D721Med (cell line): ENCODE data around the gene PDHX.
"Not testable (repeated sequence)": the region's sequence is repeated elsewhere in the genome, so short reads cannot be mapped to it uniquely, and the experiment has no call there.

Experiments used
- DNase-seq: peaks from one replicate; pipeline ENCODE4 v3.0.0; 2011; ENCODE audit warnings: low spot score; ENCODE audit not compliant: insufficient read length
- FAIRE-seq: peaks from 2 replicates; lab custom pipeline; 2011; peaks lifted over from hg19 to GRCh38; lab: Jason Lieb, UNC
- TF ChIP-seq, protein P1 (sequence below): IDR thresholded peaks from 2 replicates; pipeline ENCODE4 v1.5.1; 2012; ENCODE audit warnings: mild to moderate bottlenecking, control low read depth; ENCODE audit not compliant: insufficient read depth; ENCODE audit errors: missing control alignments

Gene PDHX

DNA sequence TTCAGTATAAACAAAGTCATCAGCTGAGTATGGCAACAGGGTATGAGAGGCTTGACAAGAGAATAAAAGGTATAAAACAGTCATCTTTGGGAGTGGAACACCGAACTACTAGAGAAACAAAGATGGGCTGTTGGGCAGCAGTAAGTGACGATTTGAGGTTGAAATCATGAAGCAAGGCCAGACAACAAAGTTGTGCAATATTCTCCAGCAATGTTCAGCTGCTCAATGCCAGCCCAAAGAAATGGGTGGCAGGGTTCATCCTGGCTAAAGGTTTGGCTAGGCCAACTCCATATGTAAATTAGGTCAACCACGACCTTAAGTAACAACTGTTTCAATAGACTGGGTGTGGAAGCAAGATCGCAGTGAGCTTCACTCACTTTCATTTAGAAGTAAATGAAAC, 6.5 kb upstream of the PDHX start:
- TF ChIP-seq, protein P1, sequence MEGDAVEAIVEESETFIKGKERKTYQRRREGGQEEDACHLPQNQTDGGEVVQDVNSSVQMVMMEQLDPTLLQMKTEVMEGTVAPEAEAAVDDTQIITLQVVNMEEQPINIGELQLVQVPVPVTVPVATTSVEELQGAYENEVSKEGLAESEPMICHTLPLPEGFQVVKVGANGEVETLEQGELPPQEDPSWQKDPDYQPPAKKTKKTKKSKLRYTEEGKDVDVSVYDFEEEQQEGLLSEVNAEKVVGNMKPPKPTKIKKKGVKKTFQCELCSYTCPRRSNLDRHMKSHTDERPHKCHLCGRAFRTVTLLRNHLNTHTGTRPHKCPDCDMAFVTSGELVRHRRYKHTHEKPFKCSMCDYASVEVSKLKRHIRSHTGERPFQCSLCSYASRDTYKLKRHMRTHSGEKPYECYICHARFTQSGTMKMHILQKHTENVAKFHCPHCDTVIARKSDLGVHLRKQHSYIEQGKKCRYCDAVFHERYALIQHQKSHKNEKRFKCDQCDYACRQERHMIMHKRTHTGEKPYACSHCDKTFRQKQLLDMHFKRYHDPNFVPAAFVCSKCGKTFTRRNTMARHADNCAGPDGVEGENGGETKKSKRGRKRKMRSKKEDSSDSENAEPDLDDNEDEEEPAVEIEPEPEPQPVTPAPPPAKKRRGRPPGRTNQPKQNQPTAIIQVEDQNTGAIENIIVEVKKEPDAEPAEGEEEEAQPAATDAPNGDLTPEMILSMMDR = no peak
- FAIRE-seq (no peak), DNase-seq (no peak)

DNA sequence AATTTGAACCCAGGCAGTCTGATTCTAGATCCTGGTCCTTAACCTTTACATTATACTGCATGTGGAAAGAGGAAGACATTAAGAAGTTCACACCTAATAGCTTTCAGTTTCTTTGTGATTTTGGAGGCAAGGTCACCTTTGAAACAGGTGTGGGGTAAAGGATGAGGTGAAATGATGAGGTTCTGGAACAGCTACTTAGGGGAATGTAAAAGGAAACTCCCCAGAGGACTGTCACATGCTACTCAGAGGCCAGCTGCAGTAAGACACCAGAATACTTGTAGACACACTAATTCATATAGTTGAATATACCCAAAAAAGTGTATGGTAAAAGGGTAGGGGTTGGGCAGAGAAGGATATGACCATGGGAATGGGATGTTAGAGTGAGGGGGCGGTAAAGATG, 5.6 kb upstream of the PDHX start:
- TF ChIP-seq, protein P1 = no peak
- no peak for DNase-seq
- no peak for FAIRE-seq

DNA sequence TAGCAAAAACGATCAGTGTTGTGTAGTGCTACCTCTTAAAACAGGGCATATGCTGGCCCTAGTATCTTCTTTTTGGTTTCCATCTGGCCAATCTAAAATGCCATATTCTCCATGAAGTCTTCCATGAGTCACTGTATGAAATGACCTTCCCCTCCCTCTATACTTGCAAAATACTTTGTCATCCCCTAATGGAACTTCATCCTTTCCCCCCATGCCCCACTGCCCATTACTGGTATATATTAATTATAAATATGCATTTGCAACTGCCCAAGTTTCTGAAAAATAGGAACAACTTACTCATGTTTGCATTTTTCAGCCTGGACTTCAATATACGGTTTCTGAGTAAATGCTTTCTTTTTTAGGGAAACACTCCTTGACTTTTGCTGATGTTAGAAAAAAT, 4.7 kb upstream of the PDHX start:
- FAIRE-seq = no peak
- TF ChIP-seq, protein P1 = no peak
- DNase-seq = no peak

DNA sequence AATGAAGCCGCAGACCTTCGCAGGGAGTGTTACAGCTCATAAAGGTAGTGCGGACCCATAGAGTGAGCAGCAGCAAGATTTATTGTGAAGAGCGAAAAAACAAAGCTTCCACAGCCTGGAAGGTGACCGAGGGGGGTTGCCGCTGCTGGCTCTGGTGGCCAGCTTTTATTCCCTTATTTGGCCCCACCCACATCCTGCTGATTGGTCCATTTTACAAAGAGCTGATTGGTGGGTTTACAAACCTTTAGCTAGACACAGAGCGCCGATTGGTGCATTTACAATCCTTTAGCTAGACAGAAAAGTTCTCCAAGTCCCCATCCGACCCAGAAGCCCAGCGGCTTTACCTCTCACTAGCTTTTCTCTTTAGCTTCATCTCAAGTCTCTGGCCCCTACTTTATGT, 2.9 kb upstream of the PDHX start:
- FAIRE-seq, DNase-seq: not testable (repeated sequence)

DNA sequence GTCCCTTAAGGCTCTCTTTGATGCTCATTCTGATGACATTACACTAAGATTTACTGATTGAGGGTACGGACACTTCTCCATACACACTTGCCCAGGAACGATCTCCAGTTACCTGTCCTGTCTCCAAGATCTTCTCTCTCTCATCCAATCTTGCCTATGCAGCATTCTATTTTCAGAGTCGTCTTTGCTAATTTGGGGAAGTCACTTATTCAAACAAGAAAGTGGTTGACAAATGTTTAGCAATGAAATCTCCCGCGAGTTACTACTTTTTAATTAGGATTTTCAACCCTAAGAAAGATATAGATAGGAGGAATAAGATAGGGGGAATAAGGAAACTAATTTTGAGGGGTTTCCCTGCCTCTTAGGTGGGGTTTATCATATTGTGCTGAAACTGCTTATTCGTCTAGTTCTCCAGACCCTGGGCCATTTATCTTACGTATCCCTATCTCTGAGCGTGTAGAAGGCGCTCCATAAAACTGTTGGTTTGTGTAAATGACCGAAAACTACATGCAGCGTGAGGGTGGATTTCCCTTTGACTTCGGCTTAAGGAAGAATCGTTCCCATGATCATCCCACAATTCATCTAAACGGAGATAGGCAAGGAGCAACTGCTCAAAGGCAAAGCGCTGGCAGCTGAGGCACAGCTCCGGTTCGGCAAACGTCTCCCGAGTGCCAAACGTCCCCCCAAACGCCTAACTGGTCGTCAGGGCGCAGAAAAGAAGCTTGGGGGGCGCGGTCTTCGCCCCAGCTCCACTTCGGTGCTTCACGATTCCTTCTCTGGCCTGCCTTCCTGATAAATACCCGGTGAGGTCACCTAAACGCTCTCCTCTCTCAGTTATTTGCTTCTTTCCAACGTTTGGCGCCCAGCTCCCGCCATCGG, 1.0 kb upstream of the PDHX start:
- DNase-seq = no peak

DNA sequence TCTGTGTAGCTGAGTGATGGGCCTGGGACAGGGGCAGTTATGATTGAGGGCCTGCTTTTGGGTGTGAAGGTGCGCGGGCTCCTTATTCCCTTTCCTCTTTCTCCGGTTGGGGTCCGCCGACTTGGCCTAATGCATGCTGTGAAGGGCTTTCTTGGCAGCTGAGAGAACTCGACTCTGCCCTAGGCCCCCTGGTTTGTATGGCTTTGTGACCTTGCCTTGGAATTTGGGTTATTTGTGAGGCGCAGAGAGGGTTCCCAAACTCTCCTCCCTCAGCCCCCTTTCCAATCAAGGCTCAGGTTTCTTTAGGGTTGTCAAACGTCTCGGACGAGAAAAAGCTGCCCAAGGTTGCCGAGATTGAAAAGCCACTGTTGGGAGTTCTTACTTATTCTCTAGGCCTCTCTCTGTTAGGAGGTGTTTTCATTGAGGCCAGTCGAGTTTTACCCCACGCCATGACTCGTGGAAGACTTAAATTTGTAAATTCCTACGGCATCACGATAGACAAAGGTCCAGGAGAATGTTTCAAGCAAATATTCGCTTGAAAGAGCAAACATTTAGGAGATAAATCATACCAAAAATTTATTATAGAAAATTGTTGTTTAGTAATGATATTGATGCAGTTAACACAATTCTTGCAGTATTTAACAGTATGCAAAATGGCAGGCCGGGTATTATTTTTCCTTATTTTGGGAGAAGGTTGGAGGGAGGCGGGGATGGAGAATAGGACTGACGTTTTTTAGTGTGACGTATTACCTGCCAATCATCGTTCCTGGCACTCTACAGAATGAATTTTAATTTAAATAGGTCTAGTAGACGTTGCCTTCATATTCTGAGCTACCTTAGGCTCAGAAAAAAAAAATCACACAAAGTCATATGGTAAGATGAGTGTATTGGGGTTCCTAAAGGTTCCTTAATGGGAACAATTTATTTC, 689 bp downstream of the PDHX start:
- no peak for DNase-seq
- no peak for FAIRE-seq
- TF ChIP-seq, protein P1 = no peak

More for the DNA sequence above, 1.0 kb upstream of the PDHX start:
- no peak for FAIRE-seq
- TF ChIP-seq, protein P1 = no peak

DNA sequence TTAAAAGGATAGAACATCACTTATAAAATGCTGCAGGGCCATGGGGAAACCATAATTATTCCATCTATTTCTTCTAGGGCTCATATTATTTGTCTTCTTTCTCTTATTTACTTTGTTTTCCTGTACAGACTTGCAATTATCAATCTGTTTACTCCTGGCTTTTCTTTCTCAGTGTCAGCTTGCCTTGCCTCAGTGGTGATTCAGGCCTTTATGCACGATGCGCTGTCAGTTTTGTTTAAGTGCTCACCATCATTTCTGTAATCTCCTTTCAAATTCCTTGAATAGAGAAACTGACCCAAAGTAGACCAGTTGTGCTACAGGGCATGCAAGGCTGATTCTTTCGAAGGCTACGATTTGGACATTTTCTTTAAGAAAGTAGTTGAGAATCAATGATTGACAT, 4.7 kb downstream of the PDHX start:
- TF ChIP-seq, protein P1 = no peak
- DNase-seq = no peak
- FAIRE-seq = no peak
